Testis (tissue), 2 donors: ENCODE data around the gene FAHD2A.
"Not testable (repeated sequence)": the region's sequence is repeated elsewhere in the genome, so short reads cannot be mapped to it uniquely, and the experiment has no call there.

Experiments
- POLR2A ChIP-seq: fragments of 450-650 bp; IDR thresholded peaks from one replicate; pipeline ENCODE4 v1.6.1; 2017; ENCODE audit warnings: antibody characterized with exemption, mild to moderate bottlenecking, moderate library complexity
- TF ChIP-seq, protein P1 (sequence below), 3 experiments: fragments of 450-650 bp in 2 of 3; fragments of 200-600 bp in 1 of 3; sonication (generic) in 1 of 3; IDR thresholded peaks; one replicate each; pipeline ENCODE4 v1.5.1; 2016 to 2019; ENCODE audit warnings: antibody characterized with exemption in 3 of 3, mild to moderate bottlenecking in 2 of 3, moderate library complexity in 1 of 3

DNA sequence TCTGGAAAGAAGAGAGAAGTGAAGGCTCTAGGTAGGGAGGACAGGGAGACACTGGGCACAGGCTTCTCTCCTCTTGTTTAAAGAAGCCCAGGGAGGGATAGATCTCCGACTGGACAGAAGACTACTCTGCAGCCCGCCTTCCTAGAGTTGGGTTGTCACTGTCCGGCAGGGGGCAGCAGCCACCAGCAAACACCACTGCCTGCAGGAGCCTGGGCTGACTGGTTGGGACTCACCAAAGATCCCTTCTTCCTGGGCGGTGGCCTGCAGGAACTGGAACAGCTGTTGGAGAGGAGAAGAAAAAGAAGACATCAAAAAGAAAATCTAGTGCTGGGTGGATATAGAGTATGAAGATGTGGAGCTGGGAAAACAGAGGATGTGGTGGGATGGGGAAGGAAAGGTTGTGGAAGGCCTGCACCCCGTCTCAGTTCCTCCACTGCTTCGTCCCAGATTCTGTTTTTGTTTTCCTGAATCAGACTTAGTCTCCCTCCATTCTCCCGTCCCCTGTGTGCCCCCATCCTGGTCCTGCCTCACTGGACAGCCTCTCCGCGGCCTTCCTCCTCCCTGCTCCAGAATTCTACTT, 11.6 kb downstream of the FAHD2A start:
- TF ChIP-seq, protein P1, sequence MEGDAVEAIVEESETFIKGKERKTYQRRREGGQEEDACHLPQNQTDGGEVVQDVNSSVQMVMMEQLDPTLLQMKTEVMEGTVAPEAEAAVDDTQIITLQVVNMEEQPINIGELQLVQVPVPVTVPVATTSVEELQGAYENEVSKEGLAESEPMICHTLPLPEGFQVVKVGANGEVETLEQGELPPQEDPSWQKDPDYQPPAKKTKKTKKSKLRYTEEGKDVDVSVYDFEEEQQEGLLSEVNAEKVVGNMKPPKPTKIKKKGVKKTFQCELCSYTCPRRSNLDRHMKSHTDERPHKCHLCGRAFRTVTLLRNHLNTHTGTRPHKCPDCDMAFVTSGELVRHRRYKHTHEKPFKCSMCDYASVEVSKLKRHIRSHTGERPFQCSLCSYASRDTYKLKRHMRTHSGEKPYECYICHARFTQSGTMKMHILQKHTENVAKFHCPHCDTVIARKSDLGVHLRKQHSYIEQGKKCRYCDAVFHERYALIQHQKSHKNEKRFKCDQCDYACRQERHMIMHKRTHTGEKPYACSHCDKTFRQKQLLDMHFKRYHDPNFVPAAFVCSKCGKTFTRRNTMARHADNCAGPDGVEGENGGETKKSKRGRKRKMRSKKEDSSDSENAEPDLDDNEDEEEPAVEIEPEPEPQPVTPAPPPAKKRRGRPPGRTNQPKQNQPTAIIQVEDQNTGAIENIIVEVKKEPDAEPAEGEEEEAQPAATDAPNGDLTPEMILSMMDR (IDR thresholded peaks at IDR 0.05) = peak; percentile 72 to 84 (median 83)
- not testable (repeated sequence) for TF ChIP-seq POLR2A
